DOHH2 (cell line): Measurements from ENCODE around the gene MARS1.

ENCODE experiments used
- CTCF ChIP-seq: fragments of 200-600 bp; sonication (generic); IDR thresholded peaks from one replicate; pipeline ENCODE4 v1.5.1; 2014; ENCODE audit warnings: antibody characterized with exemption, mild to moderate bottlenecking, low read depth, low read length; ENCODE audit not compliant: poor library complexity, severe bottlenecking
- EZH2phosphoT487 ChIP-seq: fragments of 200-600 bp; sonication (generic); IDR thresholded peaks from 2 replicates; pipeline ENCODE4 v1.6.1; 2017; ENCODE audit warnings: borderline replicate concordance, mild to moderate bottlenecking, antibody characterized with exemption, low read length, moderate library complexity, mixed read lengths

GRCh38 chr12:57545809-57546437 is 58.1 kb downstream of the MARS1 start:
- TF ChIP-seq CTCF (no peak), EZH2phosphoT487 (no peak)
